Astrocyte of the spinal cord (primary cell): Measurements from ENCODE around the gene PRKCH.

Experiments used
- DNase-seq: peaks from one replicate; pipeline ENCODE4 v3.0.0; 2011; ENCODE audit warnings: low read depth, low spot score
- H3K4me3 ChIP-seq: 2 replicates; pipeline ENCODE4 v1.5.1; 2011; ENCODE audit warnings: low read depth, mild to moderate bottlenecking, low read length, moderate library complexity
- in situ Hi-C: cut with HindIII; loops from 2 replicates; pipeline ENCODE4 v1.10.0; 2017; ENCODE audit warnings: low sequenced_read_pairs
- TF ChIP-seq, protein P1 (sequence below): IDR thresholded peaks from 2 replicates; pipeline ENCODE4 v1.5.1; 2012; ENCODE audit warnings: low read depth, mild to moderate bottlenecking, low read length, inconsistent platforms

PRKCH gene

DNA sequence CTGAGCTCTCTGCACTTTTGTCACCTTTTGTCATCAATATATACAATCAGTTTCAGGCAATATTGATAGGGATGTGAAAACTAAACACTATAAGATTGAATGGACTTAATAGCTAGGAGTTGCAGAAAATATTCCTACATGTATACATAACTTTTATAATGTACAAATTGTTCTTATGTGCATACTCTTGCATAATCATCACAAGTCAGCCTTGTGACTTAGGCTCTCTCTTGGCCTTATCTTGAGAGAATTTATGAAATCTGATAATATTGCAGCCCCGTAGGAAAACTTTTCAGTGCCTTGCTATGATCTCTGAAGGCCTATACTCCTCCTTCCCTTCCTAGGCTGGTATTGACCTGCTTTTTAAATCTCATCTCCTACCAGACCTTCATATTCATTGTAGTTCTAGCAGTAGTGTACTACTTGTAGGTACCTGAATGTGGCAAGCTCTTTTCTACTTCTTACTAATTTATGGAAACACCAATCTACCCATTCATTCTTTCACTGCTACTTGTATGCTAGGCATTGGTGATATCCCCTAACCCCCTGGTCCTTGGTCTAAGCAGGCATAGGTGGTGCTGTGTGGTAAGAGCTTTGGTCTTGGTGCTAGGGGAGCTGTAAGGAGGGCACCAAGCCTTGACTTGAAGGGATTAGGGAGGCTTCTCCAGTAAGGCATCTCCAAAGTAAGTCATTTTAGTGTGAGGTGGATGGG is 100.0 kb downstream of the PRKCH start:
- no peak for DNase-seq
- H3K4me3 ChIP-seq, result no peak overlapping the region
- TF ChIP-seq, protein P1, sequence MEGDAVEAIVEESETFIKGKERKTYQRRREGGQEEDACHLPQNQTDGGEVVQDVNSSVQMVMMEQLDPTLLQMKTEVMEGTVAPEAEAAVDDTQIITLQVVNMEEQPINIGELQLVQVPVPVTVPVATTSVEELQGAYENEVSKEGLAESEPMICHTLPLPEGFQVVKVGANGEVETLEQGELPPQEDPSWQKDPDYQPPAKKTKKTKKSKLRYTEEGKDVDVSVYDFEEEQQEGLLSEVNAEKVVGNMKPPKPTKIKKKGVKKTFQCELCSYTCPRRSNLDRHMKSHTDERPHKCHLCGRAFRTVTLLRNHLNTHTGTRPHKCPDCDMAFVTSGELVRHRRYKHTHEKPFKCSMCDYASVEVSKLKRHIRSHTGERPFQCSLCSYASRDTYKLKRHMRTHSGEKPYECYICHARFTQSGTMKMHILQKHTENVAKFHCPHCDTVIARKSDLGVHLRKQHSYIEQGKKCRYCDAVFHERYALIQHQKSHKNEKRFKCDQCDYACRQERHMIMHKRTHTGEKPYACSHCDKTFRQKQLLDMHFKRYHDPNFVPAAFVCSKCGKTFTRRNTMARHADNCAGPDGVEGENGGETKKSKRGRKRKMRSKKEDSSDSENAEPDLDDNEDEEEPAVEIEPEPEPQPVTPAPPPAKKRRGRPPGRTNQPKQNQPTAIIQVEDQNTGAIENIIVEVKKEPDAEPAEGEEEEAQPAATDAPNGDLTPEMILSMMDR, result no peak
- in situ Hi-C loops, result no loop called here

DNA sequence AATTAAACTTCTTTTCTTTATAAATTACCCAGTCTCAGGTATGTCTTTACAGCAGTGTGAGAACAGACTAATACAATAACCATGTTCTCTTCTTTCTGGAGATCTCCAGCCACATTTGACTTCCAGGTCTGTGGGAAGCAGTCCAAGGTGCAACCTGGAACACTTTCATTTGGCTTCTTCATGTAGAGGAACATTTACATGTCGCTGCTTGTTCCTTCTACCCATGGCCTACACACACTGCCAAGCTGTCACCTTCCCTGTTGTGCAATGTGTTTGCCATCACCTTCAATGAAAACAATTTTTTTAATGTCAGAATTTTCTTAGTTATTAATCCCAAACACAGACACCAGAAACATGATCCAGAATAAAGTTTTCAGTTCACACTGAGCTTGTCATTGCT is 104.7 kb downstream of the PRKCH start:
- H3K4me3 ChIP-seq, result no peak overlapping the region
- in situ Hi-C loops, result no loop called here
- TF ChIP-seq, protein P1, result no peak
- no peak for DNase-seq

DNA sequence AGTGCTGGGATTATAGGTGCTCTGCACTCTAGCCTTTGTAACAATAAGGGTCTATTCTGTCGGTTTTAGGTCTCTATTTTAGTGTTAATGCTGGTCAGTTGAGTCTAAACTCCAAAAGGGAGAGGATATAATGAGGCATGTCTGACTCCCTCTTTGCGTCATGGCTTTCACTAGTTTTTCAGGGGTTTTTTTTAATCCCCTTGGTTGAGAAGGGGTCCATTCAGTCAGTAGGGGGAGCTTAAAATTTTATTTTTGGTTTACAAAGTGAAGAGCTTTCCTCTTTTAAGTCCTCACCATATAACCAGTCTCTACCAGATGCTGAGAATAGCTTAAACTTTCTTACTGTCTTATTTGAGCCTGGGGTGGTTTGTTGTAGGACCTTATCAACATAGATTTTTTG is 106.9 kb downstream of the PRKCH start:
- in situ Hi-C loops, result no loop called here
- no peak for DNase-seq
- TF ChIP-seq, protein P1, result no peak
- no peak overlapping the region for H3K4me3 ChIP-seq

DNA sequence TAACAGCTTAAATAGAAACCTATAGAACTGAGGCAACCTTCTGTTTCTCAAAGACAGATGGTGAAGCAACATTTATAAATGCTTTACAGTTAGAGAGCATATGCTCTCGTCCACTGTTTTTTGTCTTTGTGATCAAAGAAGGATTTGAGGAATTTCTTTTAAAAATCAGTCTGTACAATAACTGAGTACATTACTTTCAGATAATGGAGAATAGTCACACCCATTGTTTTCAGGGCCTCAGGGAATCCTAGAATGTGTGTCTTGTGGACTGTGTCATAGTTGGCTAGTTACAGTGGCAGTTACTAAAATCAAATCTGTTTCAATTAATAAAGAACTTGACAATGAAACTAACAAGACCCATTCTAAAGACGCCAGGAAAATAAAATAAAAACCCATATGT is 107.9 kb downstream of the PRKCH start:
- DNase-seq, result no peak
- in situ Hi-C loops, result no loop called here
- TF ChIP-seq, protein P1, result no peak
- H3K4me3 ChIP-seq, result no peak overlapping the region

DNA sequence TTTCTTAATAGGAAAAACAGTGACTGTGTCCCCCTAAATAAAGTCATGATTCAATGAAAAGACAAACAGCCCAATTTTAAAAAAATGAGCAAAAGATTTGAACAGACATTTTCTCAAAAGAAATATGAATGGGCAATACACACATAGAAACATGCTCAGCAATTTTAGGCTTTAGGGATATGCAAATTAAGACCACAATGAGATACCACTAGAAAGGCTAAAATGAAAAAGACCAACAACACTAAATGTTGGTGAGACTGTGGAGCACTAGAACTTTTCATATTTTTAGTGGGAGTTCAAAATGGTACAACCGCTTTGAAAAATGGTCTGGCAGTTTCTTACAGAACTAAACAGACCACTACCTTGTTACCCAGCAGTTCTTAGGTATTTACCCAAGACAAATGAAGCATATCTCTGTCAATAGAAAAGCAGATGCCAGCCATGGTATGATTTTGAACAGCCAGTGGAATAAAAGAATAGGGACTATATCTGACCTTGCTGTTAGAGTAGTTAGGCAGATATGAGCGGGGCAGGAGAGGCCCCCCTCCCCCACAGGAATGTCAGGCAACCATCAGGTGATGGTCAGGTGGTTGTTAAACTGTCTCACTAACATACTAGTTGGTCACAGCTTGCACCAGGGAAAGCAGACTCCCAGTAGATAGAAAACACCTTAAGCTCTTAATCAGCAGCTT is 108.8 kb downstream of the PRKCH start:
- DNase-seq, result no peak
- in situ Hi-C loops, result no loop called here
- TF ChIP-seq, protein P1, result no peak

DNA sequence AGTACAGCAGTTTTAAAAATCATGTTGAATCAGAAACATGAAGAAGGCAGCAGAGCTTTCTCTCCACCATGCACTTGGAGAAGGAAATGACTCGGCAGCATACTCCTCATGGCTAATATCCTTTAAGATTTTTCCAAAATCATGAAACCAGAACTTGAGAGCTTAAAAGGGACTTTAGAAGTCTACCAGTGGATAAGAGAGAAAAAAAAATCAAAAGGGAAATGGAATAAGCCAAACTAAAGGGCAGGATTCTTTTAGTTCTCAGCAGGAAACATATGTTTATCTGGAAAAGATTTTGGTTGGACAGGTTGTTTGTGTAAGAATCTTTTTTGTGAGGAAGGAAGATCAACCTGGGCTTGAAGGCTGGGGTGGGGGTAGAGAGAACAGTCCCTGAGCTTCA is 111.8 kb downstream of the PRKCH start:
- no peak overlapping the region for H3K4me3 ChIP-seq
- in situ Hi-C loops, result no loop called here
- TF ChIP-seq, protein P1, result no peak
- DNase-seq, result no peak

More for the DNA sequence above, 108.8 kb downstream of the PRKCH start:
- H3K4me3 ChIP-seq, result no peak overlapping the region
